ENCODE results near the gene PKIG. TPM values are rescaled to one million over a fixed set of nuclear protein-coding genes. Genes with fewer than 3 reads are reported as not detected.

PKIG gene
- total RNA-seq, 1 experiment from 2014 or later: 20.1 TPM

DNA sequence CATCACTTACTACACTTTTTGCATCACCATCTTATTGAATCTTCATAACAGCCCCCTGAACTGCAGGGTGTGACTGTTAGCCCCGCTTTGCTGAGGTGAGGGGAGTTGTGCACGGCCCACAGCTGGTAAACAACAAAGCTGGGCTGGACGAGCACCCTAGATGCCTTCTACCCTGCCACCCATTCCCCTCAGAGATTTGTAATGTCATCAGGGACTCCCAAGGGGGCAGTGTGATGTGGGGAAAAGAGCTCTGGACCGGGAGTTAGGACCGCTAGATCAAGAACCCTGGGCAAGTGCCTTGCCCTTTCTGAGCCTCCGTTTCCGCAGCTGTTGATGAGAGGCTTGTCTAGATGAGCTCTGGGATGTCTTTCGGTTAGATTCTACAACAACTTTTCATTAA is 20.9 kb downstream of the PKIG start:
- Histone ChIP-seq H3K9me3 (ENCODE audit: control insufficient read depth in 1 of 2, insufficient read depth in 1 of 2, low read depth in 1 of 2, low read length in 2 of 2) (no peaks in the 10 kb centered on the region), H3K4me1 (ENCODE audit: control insufficient read depth in 1 of 2, insufficient read depth in 2 of 2, low read length in 2 of 2) (peaks cover 0 to 3% of the 10 kb centered on the region in 2 experiments; a peak in 1 of 4 replicates), H4K20me1 (ENCODE audit: insufficient read depth) (no peaks in the 10 kb centered on the region), H3K9me2 (ENCODE audit: insufficient read depth) (no peaks in the 10 kb centered on the region), H3K9ac (ENCODE audit: low read length) (no peak overlapping the region), H3K27me3 (ENCODE audit: insufficient read depth, low read length) (no peaks in the 10 kb centered on the region), H3K36me3 (ENCODE audit: control insufficient read depth in 1 of 2, insufficient read depth in 2 of 2, low read length in 2 of 2) (no peaks in the 10 kb centered on the region), H3K4me2 (ENCODE audit: low read length) (no peak overlapping the region), H3K27ac (ENCODE audit: low read depth, low read length) (no peak overlapping the region), H3K79me2 (ENCODE audit: insufficient read depth, low read length) (no peaks in the 10 kb centered on the region), H2AFZ (ENCODE audit: low read depth, low read length, poor library complexity, severe bottlenecking) (no peak overlapping the region), H3K4me3 (replicated peaks in 1 of 2; ENCODE audit: low read depth in 1 of 2, low read length in 2 of 2) (no peak overlapping the region)
- ChIA-PET RAD21 (ENCODE audit: low non-redundant PET in 1 of 2, low total read pairs in 2 of 2, uncharacterized antibody in 2 of 2, unreplicated experiment in 2 of 2) (no interaction called here), POLR2A (no interaction called here), CTCF (interaction anchor here (1.1 to 1.4 kb wide), 2 partner anchors 17 to 487 kb away, joined by 3 to 4 read pairs; no protein-coding TSS in a partner anchor)
- intact Hi-C loops (cut with micrococcal nuclease): no loop called here
- DNase-seq (ENCODE audit: low read depth, low spot score) (no peak), ATAC-seq (peak; percentile 49)
- BruUV-seq (replicated peaks): no TSS peak
- no peak for TF ChIP-seq TCF7L2 (IDR thresholded peaks at IDR 0.05; ENCODE audit: borderline replicate concordance, extremely low read depth, insufficient read depth, insufficient read length)
- TF ChIP-seq, protein P1, sequence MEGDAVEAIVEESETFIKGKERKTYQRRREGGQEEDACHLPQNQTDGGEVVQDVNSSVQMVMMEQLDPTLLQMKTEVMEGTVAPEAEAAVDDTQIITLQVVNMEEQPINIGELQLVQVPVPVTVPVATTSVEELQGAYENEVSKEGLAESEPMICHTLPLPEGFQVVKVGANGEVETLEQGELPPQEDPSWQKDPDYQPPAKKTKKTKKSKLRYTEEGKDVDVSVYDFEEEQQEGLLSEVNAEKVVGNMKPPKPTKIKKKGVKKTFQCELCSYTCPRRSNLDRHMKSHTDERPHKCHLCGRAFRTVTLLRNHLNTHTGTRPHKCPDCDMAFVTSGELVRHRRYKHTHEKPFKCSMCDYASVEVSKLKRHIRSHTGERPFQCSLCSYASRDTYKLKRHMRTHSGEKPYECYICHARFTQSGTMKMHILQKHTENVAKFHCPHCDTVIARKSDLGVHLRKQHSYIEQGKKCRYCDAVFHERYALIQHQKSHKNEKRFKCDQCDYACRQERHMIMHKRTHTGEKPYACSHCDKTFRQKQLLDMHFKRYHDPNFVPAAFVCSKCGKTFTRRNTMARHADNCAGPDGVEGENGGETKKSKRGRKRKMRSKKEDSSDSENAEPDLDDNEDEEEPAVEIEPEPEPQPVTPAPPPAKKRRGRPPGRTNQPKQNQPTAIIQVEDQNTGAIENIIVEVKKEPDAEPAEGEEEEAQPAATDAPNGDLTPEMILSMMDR (IDR thresholded peaks at IDR 0.05 in 2 of 3, conservative IDR thresholded peaks at IDR 0.05 in 1 of 3; ENCODE audit: borderline replicate concordance in 1 of 3, insufficient read depth in 1 of 3, low read depth in 2 of 3, low read length in 2 of 3): peak in 2 of 3 experiments; percentile 38 to 40; a peak in 4 of 6 replicates

DNA sequence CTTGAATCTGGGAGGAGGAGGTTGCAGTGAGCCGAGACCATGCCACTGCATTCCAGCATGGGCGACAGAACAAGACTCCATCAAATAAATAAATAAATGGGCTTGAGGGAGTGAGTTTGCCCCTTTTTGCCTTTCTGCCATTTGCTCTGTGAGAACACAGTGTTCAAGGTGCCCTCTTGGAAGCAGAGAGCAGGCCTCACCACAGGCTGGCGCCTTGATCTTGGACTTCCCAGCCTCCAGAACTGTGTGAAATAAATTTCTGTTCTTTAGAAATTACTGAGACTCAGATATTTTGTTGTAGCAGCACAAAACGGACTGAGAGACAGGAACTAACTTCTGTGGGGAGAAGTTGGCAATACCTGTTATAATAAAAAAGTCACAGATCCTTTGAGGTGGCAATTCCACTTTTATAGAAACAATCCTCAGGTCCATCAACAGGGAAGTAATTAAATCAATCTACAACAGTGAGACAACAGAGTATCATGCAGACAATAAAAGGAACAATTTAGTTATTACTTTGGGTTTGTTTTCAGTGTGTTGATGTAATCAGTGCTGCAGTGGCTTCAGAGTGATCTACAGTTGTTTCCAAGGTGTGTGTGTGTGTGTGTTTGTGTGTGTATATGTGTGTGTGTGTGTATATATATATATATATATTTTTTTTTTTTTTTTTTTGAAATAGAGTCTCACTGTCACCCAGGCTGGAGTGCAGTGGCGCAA is 24.5 kb downstream of the PKIG start:
- DNase-seq (ENCODE audit: low read depth, low spot score): no peak
- H3K27ac ChIP-seq (ENCODE audit: low read depth, low read length): no peak overlapping the region
- no peak overlapping the region for H3K9ac ChIP-seq (ENCODE audit: low read length)
- H3K79me2 ChIP-seq (ENCODE audit: insufficient read depth, low read length): no peaks in the 10 kb centered on the region
- no peak overlapping the region for H3K4me2 ChIP-seq (ENCODE audit: low read length)
- H3K9me3 ChIP-seq (ENCODE audit: control insufficient read depth in 1 of 2, insufficient read depth in 1 of 2, low read depth in 1 of 2, low read length in 2 of 2): no peaks in the 10 kb centered on the region
- TF ChIP-seq ELF1 (IDR thresholded peaks at IDR 0.05; ENCODE audit: borderline replicate concordance, low read depth) (no peak), SIN3A (IDR thresholded peaks at IDR 0.05; ENCODE audit: low read depth) (no peak), RAD21 (IDR thresholded peaks at IDR 0.05; ENCODE audit: low read depth) (no peak)
- TF ChIP-seq, protein P2, sequence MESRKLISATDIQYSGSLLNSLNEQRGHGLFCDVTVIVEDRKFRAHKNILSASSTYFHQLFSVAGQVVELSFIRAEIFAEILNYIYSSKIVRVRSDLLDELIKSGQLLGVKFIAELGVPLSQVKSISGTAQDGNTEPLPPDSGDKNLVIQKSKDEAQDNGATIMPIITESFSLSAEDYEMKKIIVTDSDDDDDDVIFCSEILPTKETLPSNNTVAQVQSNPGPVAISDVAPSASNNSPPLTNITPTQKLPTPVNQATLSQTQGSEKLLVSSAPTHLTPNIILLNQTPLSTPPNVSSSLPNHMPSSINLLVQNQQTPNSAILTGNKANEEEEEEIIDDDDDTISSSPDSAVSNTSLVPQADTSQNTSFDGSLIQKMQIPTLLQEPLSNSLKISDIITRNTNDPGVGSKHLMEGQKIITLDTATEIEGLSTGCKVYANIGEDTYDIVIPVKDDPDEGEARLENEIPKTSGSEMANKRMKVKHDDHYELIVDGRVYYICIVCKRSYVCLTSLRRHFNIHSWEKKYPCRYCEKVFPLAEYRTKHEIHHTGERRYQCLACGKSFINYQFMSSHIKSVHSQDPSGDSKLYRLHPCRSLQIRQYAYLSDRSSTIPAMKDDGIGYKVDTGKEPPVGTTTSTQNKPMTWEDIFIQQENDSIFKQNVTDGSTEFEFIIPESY (IDR thresholded peaks at IDR 0.05; ENCODE audit: extremely low read depth, insufficient replicate concordance, low read length): no peak
- intact Hi-C loops (cut with micrococcal nuclease): no loop called here
- no peak overlapping the region for H2AFZ ChIP-seq (ENCODE audit: low read depth, low read length, poor library complexity, severe bottlenecking)
- H3K36me3 ChIP-seq (ENCODE audit: control insufficient read depth in 1 of 2, insufficient read depth in 2 of 2, low read length in 2 of 2): no peaks in the 10 kb centered on the region
- ChIA-PET CTCF (no interaction called here), POLR2A (no interaction called here), RAD21 (ENCODE audit: low non-redundant PET in 1 of 2, low total read pairs in 2 of 2, uncharacterized antibody in 2 of 2, unreplicated experiment in 2 of 2) (no interaction called here)
- no peak for ATAC-seq
- H4K20me1 ChIP-seq (ENCODE audit: insufficient read depth): no peaks in the 10 kb centered on the region
- H3K4me3 ChIP-seq (replicated peaks in 1 of 2; ENCODE audit: low read depth in 1 of 2, low read length in 2 of 2): no peak overlapping the region
- H3K9me2 ChIP-seq (ENCODE audit: insufficient read depth): no peaks in the 10 kb centered on the region
- no peaks in the 10 kb centered on the region for H3K27me3 ChIP-seq (ENCODE audit: insufficient read depth, low read length)
- peaks cover 5 to 13% of the 10 kb centered on the region in 2 experiments for H3K4me1 ChIP-seq (ENCODE audit: control insufficient read depth in 1 of 2, insufficient read depth in 2 of 2, low read length in 2 of 2)
- BruUV-seq (replicated peaks): no TSS peak
